NCI-H524 (cell line): ENCODE measurements around the gene NHERF1.

ENCODE experiments used
- DNase-seq, 2 experiments: peaks; one replicate each; lab custom pipeline; 2025; lab: John Stamatoyannopoulos, UW

NHERF1 gene

GRCh38 chr17:74784125-74784810 is 35.8 kb downstream of the NHERF1 start:
- DNase-seq: no peak

- no peak for DNase-seq
These were observed 36.9 kb downstream of the NHERF1 start for GRCh38 chr17:74785096-74785980.

- no peak for DNase-seq
These were observed 37.5 kb downstream of the NHERF1 start for GRCh38 chr17:74785981-74786360.

GRCh38 chr17:74786431-74787055 is 38.1 kb downstream of the NHERF1 start:
- no peak for DNase-seq

DNA sequence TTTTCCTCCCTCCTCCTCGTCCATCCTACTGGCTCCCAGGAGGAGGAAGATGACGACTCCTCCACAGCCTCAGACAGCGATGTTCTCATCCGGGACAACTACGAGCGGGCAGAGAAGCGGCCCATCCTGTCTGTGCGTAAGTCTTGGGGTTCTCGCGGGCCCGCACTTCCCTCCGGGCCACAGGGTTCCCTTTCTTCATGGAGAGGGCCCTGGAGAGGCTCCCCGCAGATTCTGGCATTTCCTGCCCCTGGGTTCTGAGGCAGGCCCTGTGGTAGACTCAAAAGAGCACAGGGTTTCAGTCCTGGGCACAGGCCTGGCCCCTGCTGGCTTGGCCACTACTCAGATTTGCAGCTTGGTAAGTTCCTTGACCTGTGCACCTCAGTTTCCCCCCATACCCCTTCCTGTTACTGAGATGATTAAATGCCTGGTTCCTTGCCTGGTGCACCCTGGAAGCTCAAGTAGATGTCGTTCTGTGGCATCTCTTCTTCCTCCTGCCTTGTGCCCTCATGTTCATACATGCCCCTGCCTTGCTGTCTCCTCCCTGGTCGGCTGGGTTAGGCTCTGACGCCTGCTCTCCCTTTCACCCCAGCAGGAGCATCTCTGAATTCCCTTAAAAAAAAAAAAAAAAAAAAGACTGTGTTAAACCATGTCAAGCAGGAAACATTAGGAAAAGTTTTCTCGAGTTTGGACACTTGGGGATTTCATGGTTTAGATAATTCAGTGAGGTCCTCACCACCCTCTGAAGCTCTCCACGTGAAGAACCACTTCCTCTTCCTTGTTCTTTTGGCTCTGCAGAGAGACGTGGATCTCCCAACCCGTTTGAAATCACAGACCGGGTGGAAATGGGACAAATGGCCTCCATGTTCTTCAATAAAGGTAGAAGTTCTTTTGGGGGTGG is 42.0 kb downstream of the NHERF1 start:
- no peak for DNase-seq

DNA sequence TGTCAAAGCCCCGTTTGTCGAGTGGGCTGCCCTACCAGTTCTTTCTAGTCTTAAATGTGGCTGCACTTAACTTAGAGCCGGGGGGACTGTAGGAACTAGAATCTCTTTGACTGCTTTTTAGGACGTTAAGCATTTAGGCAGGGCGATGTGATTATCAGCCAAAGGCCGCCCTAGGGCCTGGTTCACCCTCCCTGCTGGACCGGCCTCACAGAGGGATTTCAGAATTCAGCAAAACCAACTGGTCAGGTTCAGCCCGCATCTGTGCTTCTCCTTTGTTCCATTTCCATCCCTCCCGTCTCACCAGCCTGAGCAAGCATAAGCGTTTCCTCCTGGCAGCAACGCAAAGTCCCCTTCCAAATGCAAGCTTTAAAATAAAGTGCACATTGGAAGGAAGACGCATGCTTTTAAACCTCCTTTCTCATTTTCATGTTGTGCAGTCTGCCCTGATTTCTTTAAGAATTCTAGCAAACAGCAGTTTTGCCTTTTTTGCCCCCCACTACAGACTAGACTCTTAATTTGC is 44.2 kb downstream of the NHERF1 start:
- no peak for DNase-seq

GRCh38 chr17:74795327-74796020 is 47.0 kb downstream of the NHERF1 start:
- no peak for DNase-seq

DNA sequence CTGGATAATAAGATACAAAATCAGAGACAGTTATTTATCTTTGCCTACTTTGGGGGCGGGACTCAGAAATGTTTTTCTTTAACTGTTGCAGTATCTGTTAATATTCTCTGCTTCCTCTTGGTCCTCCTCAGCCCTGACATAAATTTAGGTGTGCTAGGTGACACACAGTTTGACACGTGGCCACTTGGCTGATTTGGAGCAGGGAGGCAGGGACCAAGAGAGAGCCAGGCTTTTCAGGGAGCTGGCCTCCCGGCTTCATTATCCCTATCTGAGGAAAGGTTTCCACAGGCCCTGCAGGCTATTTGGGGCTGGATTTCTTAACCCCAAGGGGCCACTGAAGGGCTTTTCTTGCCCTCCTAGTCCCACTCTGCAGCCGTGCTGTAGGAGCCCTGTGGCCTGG is 47.8 kb downstream of the NHERF1 start:
- no peak for DNase-seq

GRCh38 chr17:74796866-74797265 is 48.4 kb downstream of the NHERF1 start:
- DNase-seq: peak in 1 of 2 experiments; percentile 47

DNA sequence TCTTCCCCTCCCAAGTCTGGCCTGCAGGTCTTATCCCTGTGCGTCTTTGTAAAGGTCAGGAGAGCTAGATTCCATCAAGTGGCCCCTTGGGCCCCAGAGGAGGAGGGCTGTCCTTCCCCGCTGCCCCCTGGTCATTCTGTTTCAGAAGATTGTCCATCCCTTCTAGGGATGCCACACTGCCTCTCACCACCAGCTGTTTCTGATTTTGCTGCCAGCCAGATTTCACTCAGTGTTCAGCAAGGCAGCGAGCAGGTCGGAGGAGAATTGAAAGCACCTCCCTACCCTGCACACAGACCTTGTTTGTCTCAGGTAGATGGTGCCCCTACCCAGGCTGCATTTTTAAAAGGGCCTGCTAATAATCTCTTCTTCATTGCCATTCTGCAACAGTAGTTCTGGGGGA is 49.4 kb downstream of the NHERF1 start:
- DNase-seq: no peak

DNA sequence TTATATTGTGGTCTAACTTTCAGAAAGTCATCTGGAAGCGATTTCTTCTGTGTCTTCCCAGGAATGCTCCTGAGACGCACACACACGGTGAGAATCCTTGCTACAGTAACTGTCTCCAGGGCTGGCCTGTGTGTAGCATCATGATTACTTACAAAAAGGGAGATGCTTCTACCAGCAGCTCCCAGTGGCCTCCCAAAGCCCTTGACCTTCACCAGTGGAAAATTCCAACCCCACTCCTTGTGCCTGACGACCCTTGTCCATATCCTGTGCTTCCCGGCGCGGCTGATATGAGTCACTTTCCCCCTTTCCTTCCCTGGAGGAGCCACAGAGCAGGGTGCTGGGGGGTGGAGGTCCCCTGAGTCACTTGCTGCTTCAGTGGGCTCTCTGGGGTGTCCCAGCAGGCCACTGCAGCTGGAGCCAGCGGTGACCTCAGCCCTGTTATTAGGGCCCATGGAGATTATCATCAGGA is 49.8 kb downstream of the NHERF1 start:
- no peak for DNase-seq

GRCh38 chr17:74799097-74799496 is 50.7 kb downstream of the NHERF1 start:
- no peak for DNase-seq

- DNase-seq: no peak
These were observed 52.1 kb downstream of the NHERF1 start for GRCh38 chr17:74800531-74800930.

GRCh38 chr17:74801896-74802295 is 53.5 kb downstream of the NHERF1 start:
- DNase-seq: no peak

DNA sequence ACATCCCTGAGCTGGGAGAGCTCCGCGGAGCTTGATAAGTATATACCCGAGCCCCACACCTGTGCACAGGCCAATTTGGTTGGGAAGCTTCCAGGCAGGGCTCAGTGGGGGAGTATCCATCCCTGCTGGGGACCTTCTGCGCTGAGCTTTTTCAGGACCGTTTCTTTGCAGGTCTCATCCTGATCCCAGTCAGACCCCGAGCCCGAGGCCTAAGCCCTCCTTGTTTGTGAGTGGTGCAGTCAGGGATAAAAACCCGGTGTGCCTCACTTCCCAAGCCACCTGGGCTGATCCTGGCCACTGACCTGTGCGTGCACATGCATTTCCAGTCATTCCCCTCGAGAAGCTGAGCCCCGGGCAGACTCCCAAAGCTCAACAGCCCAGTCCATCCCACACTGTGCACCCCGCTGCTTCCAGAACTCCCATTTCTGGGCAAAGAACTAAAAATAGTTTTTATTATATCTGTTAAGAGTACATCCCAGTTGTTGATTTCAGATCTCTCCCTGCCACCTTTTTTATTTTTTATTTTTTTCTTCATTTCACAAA is 55.0 kb downstream of the NHERF1 start:
- no peak for DNase-seq

GRCh38 chr17:74803971-74804370 is 55.5 kb downstream of the NHERF1 start:
- DNase-seq: no peak

- DNase-seq: no peak
These were observed 56.3 kb downstream of the NHERF1 start for GRCh38 chr17:74804683-74805082.

- no peak for DNase-seq
These were observed 57.2 kb downstream of the NHERF1 start for GRCh38 chr17:74805591-74805991.

DNA sequence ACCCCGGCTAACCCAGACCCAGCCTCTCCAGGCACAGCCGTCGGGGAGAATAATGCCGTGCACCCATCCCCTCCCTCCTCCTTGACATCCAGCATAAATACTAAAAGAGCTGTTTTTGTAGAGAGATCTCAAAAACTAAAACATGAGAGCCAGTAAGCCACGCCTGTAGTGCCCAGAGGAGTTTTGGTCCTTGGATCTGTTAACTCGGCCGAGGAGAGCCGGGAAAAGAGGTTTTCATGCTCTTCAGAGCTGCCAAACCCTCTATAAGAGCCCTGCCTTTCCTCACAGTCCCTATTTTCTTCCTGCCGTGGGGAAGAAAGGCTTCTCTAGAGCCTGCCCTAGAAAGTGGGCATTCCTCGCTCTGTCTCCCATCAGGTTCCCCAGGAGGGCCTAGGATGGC is 57.9 kb downstream of the NHERF1 start:
- no peak for DNase-seq

GRCh38 chr17:74807441-74807840 is 59.0 kb downstream of the NHERF1 start:
- peak in 1 of 2 experiments; percentile 88 for DNase-seq

- DNase-seq: peak; percentile 99
These were observed 59.5 kb downstream of the NHERF1 start for GRCh38 chr17:74807925-74808324.
